ENCODE measurements around the gene FKBP3. TPM values are rescaled to one million over a fixed set of nuclear protein-coding genes. Genes with fewer than 3 reads are reported as not detected.
A peak's percentile ranks its signal among the peaks of the same experiment; 100 is the strongest.

The FKBP3 gene
- total RNA-seq, 1 experiment from 2014 or later = 157 TPM

DNA sequence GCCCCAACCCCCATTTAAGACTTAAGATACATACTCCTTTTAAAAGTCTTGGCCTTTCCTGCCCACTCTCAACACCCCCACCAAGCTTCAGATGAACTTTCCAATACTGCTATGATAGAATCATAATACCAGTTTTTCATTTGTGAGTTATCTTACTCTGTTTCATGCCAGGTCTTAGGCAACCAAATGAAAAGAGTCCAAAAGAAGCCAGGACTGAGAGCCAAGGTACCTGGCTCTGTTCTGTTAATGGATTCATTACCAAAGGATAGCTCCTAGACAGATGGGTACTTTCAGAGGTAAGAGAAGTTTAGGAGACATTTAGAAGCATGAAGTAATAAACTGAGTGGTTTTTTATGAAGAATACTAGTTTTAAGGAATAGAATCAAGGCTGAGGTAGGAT lies 35.6 kb upstream of the FKBP3 start:
- Histone ChIP-seq H4K20me1 (ENCODE audit: control insufficient read depth, insufficient read depth, insufficient read length) (no peaks in the 10 kb centered on the region), H3K4me2 (ENCODE audit: insufficient read depth, insufficient read length, low read length) (no peak overlapping the region), H3K4me1 (ENCODE audit: insufficient read depth, low read length) (no peaks in the 10 kb centered on the region), H2BK12ac (ENCODE audit: insufficient read length, low read depth, low read length) (no peak overlapping the region), H3K14ac (ENCODE audit: insufficient read depth, low read length) (no peak overlapping the region), H3K23me2 (ENCODE audit: insufficient read length, low read depth, low read length, poor library complexity, severe bottlenecking) (no peaks in the 10 kb centered on the region), H2BK20ac (ENCODE audit: low read depth, low read length, poor library complexity, severe bottlenecking) (no peak overlapping the region), H4K5ac (ENCODE audit: insufficient read length, low read depth, low read length) (no peak overlapping the region), H2BK5ac (ENCODE audit: insufficient read length, low read length) (no peak overlapping the region), H3K79me1 (ENCODE audit: insufficient read depth, low read depth, low read length, poor library complexity, severe bottlenecking) (no peaks in the 10 kb centered on the region), H3K9me3 (ENCODE audit: control insufficient read depth, low read depth, low read length) (no peaks in the 10 kb centered on the region), H3K4ac (ENCODE audit: low read depth, low read length) (no peak overlapping the region), H3K27me3 (ENCODE audit: insufficient read depth, low read length) (no peaks in the 10 kb centered on the region), H3K27ac (ENCODE audit: insufficient read length, low read depth, low read length) (no peak overlapping the region), H4K91ac (ENCODE audit: insufficient read length, low read depth, low read length) (no peak overlapping the region), H2AFZ (ENCODE audit: low read length) (no peak overlapping the region), H4K8ac (replicated peaks; ENCODE audit: insufficient read length, low read depth, low read length) (no peak overlapping the region), H3K18ac (ENCODE audit: insufficient read length, low read depth, low read length) (no peak overlapping the region), H2AK5ac (ENCODE audit: insufficient read length, low read length) (no peak overlapping the region), H2BK120ac (ENCODE audit: low read depth, low read length, poor library complexity, severe bottlenecking) (no peak overlapping the region), H3K56ac (ENCODE audit: insufficient read length, low read depth, low read length) (no peak overlapping the region), H3K9ac (ENCODE audit: extremely low read depth, insufficient read length, low read length) (no peak overlapping the region), H3K23ac (ENCODE audit: insufficient read length, low read depth, low read length) (no peak overlapping the region), H3K79me2 (ENCODE audit: insufficient read depth, low read length) (no peaks in the 10 kb centered on the region), H2BK15ac (ENCODE audit: low read depth, low read length) (no peak overlapping the region), H3T11ph (ENCODE audit: low read length) (no peak overlapping the region)
- Mint-ChIP-seq H3K27me3 (ENCODE audit: low read depth) (no peaks in the 10 kb centered on the region), H3K4me1 (no peaks in the 10 kb centered on the region), H3K36me3 (ENCODE audit: insufficient read depth in 1 of 3, low read depth in 3 of 3) (peaks cover 0 to 8% (median 6%) of the 10 kb centered on the region in 3 experiments; a peak in 4 of 7 replicates), H3K4me3 (no peak overlapping the region), H3K9me3 (no peaks in the 10 kb centered on the region), H3K27ac (peak overlapping the region in 1 of 3 experiments; percentile 29; a peak in 1 of 7 replicates)
- DNase-seq = no peak
- TF ChIP-seq, protein P1, sequence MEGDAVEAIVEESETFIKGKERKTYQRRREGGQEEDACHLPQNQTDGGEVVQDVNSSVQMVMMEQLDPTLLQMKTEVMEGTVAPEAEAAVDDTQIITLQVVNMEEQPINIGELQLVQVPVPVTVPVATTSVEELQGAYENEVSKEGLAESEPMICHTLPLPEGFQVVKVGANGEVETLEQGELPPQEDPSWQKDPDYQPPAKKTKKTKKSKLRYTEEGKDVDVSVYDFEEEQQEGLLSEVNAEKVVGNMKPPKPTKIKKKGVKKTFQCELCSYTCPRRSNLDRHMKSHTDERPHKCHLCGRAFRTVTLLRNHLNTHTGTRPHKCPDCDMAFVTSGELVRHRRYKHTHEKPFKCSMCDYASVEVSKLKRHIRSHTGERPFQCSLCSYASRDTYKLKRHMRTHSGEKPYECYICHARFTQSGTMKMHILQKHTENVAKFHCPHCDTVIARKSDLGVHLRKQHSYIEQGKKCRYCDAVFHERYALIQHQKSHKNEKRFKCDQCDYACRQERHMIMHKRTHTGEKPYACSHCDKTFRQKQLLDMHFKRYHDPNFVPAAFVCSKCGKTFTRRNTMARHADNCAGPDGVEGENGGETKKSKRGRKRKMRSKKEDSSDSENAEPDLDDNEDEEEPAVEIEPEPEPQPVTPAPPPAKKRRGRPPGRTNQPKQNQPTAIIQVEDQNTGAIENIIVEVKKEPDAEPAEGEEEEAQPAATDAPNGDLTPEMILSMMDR (conservative IDR thresholded peaks at IDR 0.05) = no peak

Data from H9 (cell line).